Endothelial cell of umbilical vein (primary cell): ENCODE results near the gene CRCP. TPM values are rescaled to one million over a fixed set of nuclear protein-coding genes. Genes with fewer than 3 reads are reported as not detected.

ENCODE experiments used
- BruUV-seq: library from RNA; stranded (reverse); fragments of 400-500 nt; replicated peaks from 2 replicates; lab custom pipeline; 2021; lab: Mats Ljungman, UMichigan
- CTCF ChIA-PET: fragments of 300-600, 350-600 bp; sonication (Branson Sonifier 250); formaldehyde crosslinking; loops from one replicate; lab custom pipeline; 2021; ENCODE audit warnings: antibody characterized with exemption, inconsistent platforms; lab: Charles Lee
- POLR2A ChIA-PET: fragments of 300-600, 350-600 bp; sonication (Branson Sonifier 250); formaldehyde crosslinking; loops from one replicate; lab custom pipeline; 2021; ENCODE audit warnings: antibody characterized with exemption, inconsistent platforms; lab: Charles Lee
- DNase-seq: peaks from one replicate; pipeline ENCODE4 v3.0.0-alpha.2; 2011; ENCODE audit warnings: low read depth, low spot score
- FAIRE-seq: peaks from 2 replicates; lab custom pipeline; 2011; peaks lifted over from hg19 to GRCh38; lab: Jason Lieb, UNC
- H2AFZ ChIP-seq: 2 replicates; pipeline ENCODE4 v1.6.0; 2012; ENCODE audit warnings: low read depth, low read length, control low read depth, inconsistent platforms
- H3K27ac ChIP-seq: 2 replicates; pipeline ENCODE4 v1.5.1; 2011; ENCODE audit warnings: low read depth, mild to moderate bottlenecking, control low read depth, low read length, moderate library complexity; ENCODE audit not compliant: insufficient read depth
- H3K27me3 ChIP-seq, 2 experiments: 2 replicates each; pipeline versions ENCODE4 v1.6.0 to v1.6.1; 2011; ENCODE audit warnings: low read length in 2 of 2, mixed read lengths in 1 of 2; ENCODE audit not compliant: control insufficient read depth in 2 of 2, insufficient read depth in 2 of 2
- H3K36me3 ChIP-seq, 2 experiments: 2 replicates in 1 of 2; 3 replicates in 1 of 2; pipeline ENCODE4 v1.5.1; 2011; ENCODE audit warnings: low read length in 2 of 2, mild to moderate bottlenecking in 1 of 2, moderate library complexity in 1 of 2; ENCODE audit not compliant: control insufficient read depth in 2 of 2, insufficient read depth in 2 of 2; ENCODE audit errors: extremely low read depth in 1 of 2
- H3K4me1 ChIP-seq: 3 replicates; pipeline ENCODE4 v1.5.1; 2011; ENCODE audit warnings: mild to moderate bottlenecking, low read length; ENCODE audit not compliant: control insufficient read depth, insufficient read depth; ENCODE audit errors: extremely low read depth
- H3K4me2 ChIP-seq: 2 replicates; pipeline ENCODE4 v1.6.1; 2011; ENCODE audit warnings: low read length, control low read depth, mixed read lengths; ENCODE audit not compliant: insufficient read depth
- H3K4me3 ChIP-seq, 3 experiments: fragments of 200-600 bp in 1 of 3; sonication (generic), shearing (Covaris generic) in 1 of 3; replicated peaks in 1 of 3; 2 replicates each; pipeline ENCODE4 v1.5.1; 2011 to 2016; ENCODE audit warnings: control low read depth in 3 of 3, low read length in 3 of 3, mild to moderate bottlenecking in 2 of 3, inconsistent platforms in 1 of 3, low read depth in 1 of 3, moderate library complexity in 1 of 3; ENCODE audit not compliant: insufficient read depth in 1 of 3
- H3K79me2 ChIP-seq: 2 replicates; pipeline ENCODE4 v1.6.0; 2012; ENCODE audit warnings: low read length, inconsistent platforms; ENCODE audit not compliant: control insufficient read depth, insufficient read depth
- H3K9ac ChIP-seq: replicated peaks from 2 replicates; pipeline ENCODE3; 2011; ENCODE audit warnings: low read length, control low read depth; ENCODE audit not compliant: insufficient read depth; ENCODE audit errors: extremely low read depth
- H3K9me1 ChIP-seq: replicated peaks from 3 replicates; pipeline ENCODE4 v1.6.0; 2011; ENCODE audit warnings: mild to moderate bottlenecking, low read length; ENCODE audit not compliant: control insufficient read depth, insufficient read depth; ENCODE audit errors: extremely low read depth
- H3K9me3 ChIP-seq: replicated peaks from 2 replicates; pipeline ENCODE4 v1.5.1; 2012; ENCODE audit warnings: low read length, inconsistent platforms; ENCODE audit not compliant: control insufficient read depth, insufficient read depth
- H4K20me1 ChIP-seq: replicated peaks from 2 replicates; pipeline ENCODE3; 2011; ENCODE audit warnings: mild to moderate bottlenecking, low read length; ENCODE audit not compliant: control insufficient read depth, insufficient read depth; ENCODE audit errors: extremely low read depth
- EZH2 ChIP-seq: IDR thresholded peaks from 2 replicates; pipeline ENCODE4 v1.6.1; 2012; ENCODE audit warnings: borderline replicate concordance, low read depth, mild to moderate bottlenecking, moderate library complexity, low read length, inconsistent platforms; ENCODE audit not compliant: severe bottlenecking
- JUN ChIP-seq: IDR thresholded peaks from 2 replicates; pipeline ENCODE4 v1.6.1; 2011; ENCODE audit warnings: borderline replicate concordance, low read depth; ENCODE audit not compliant: insufficient read length, insufficient read depth
- MAX ChIP-seq: IDR thresholded peaks from 2 replicates; pipeline ENCODE4 v1.6.1; 2011; ENCODE audit not compliant: insufficient read depth, insufficient read length
- POLR2A ChIP-seq: IDR thresholded peaks from 2 replicates; pipeline ENCODE4 v1.6.1; 2012; ENCODE audit warnings: low read depth, mild to moderate bottlenecking, control low read depth, low read length
- dilution Hi-C: fragments of 300-500 bp; cut with MboI; formaldehyde crosslinking; loops from one replicate; pipeline ENCODE4 v1.15.0; 2019; ENCODE audit warnings: low sequenced_read_pairs; ENCODE audit not compliant: extremely low pct_ligation_motif_present
- intact Hi-C: fragments of 100-400 bp; cut with micrococcal nuclease; formaldehyde crosslinking; loops from one replicate; pipeline ENCODE4 v1.10.0; 2022
- polyA plus RNA-seq, 4 experiments: library from polyadenylated mRNA; depleted of rRNA in 3 of 4; stranded (reverse) in 3 of 4; unstranded in 1 of 4; fragments of >200 nt; gene quantifications; 2 replicates each; pipeline versions ENCODE4 v1.2.1 to v1.2.3, GENCODE V29; 2011 to 2012; ENCODE audit warnings: missing spikeins in 1 of 4
- total RNA-seq: library from RNA; stranded (reverse); gene quantifications from 2 replicates; pipeline ENCODE4 v1.2.3, GENCODE V29; 2021

Gene CRCP
- total and polyA plus RNA-seq, 2 donors (not counting 3 experiments of a cell fraction or from before 2014, with no cell fraction given): 14.2 to 29.7 TPM

GRCh38 chr7:66190504-66190857 lies 75.8 kb downstream of the CRCP start:
- DNase-seq (no peak), FAIRE-seq (no peak)
- intact Hi-C loops: no loop called here
- Histone ChIP-seq H3K4me3 (no peak overlapping the region), H3K27me3 (no peaks in the 10 kb centered on the region), H3K9me3 (no peaks in the 10 kb centered on the region), H3K9ac (no peak overlapping the region), H4K20me1 (no peaks in the 10 kb centered on the region), H3K4me1 (no peaks in the 10 kb centered on the region), H3K9me1 (no peaks in the 10 kb centered on the region), H3K27ac (no peak overlapping the region), H2AFZ (no peak overlapping the region), H3K36me3 (no peaks in the 10 kb centered on the region), H3K79me2 (no peaks in the 10 kb centered on the region), H3K4me2 (no peak overlapping the region)
- no TSS peak for BruUV-seq
- dilution Hi-C loops: no loop called here
- TF ChIP-seq EZH2 (no peak), JUN (no peak)
- ChIA-PET CTCF (no interaction called here), POLR2A (interaction anchor here (0.7 kb wide), 1 partner anchor 12 kb away, joined by 8 read pairs; no protein-coding TSS in a partner anchor)

- Histone ChIP-seq H3K36me3 (no peaks in the 10 kb centered on the region), H2AFZ (no peak overlapping the region), H3K9ac (no peak overlapping the region), H3K9me1 (no peaks in the 10 kb centered on the region), H3K4me1 (no peaks in the 10 kb centered on the region), H3K4me2 (no peak overlapping the region), H3K79me2 (no peaks in the 10 kb centered on the region), H3K27me3 (no peaks in the 10 kb centered on the region), H3K9me3 (no peaks in the 10 kb centered on the region), H4K20me1 (no peaks in the 10 kb centered on the region), H3K27ac (no peak overlapping the region), H3K4me3 (no peak overlapping the region)
- ChIA-PET CTCF (interaction anchor here (0.6 kb wide), 1 partner anchor 512 kb away, joined by 3 read pairs; no protein-coding TSS in a partner anchor), POLR2A (no interaction called here)
- DNase-seq (no peak), FAIRE-seq (no peak)
- intact Hi-C loops (no loop called here), dilution Hi-C loops (no loop called here)
- no peak for TF ChIP-seq MAX
- no peak for TF ChIP-seq POLR2A
- no peak for TF ChIP-seq EZH2
- no TSS peak for BruUV-seq
These were observed 78.6 kb downstream of the CRCP start for GRCh38 chr7:66193146-66193725.
